ENCODE measurements around the gene GOSR1.
"Not testable (repeated sequence)": the region's sequence is repeated elsewhere in the genome, so short reads cannot be mapped to it uniquely, and the experiment has no call there.

Gene GOSR1

GRCh38 chr17:30547778-30548573 lies 70.8 kb downstream of the GOSR1 start:
- no peak overlapping the region for H2AFZ ChIP-seq (ENCODE audit: low read depth, low read length, severe bottlenecking)
- H3K4me2 ChIP-seq (ENCODE audit: low read depth, low read length, poor library complexity, severe bottlenecking), result no peak overlapping the region
- no peak overlapping the region for H3K9ac ChIP-seq (ENCODE audit: low read length)
- H3K79me2 ChIP-seq (ENCODE audit: insufficient read depth, low read length), result no peaks in the 10 kb centered on the region
- H3F3A ChIP-seq (ENCODE audit: insufficient read depth), result no peaks in the 10 kb centered on the region
- H3K4me3 ChIP-seq (ENCODE audit: insufficient read depth, low read length, poor library complexity, severe bottlenecking), result no peak overlapping the region
- H3K36me3 ChIP-seq (ENCODE audit: low read length), result no peaks in the 10 kb centered on the region
- H3K9me3 ChIP-seq (ENCODE audit: insufficient read depth, low read length), result no peaks in the 10 kb centered on the region
- no peaks in the 10 kb centered on the region for H4K20me1 ChIP-seq (ENCODE audit: low read depth, low read length)
- H3K27ac ChIP-seq (ENCODE audit: low read depth, low read length), result no peak overlapping the region
- no peak for TF ChIP-seq EZH2phosphoT487 (conservative IDR thresholded peaks at IDR 0.05; ENCODE audit: low read length)
- H3K27me3 ChIP-seq (ENCODE audit: low read length), result no peaks in the 10 kb centered on the region
- H3K9me2 ChIP-seq (replicated peaks; ENCODE audit: insufficient read depth, low read length), result no peaks in the 10 kb centered on the region

- not testable (repeated sequence) for H3K27ac ChIP-seq (ENCODE audit: low read depth, low read length); H3K9me2 ChIP-seq (replicated peaks; ENCODE audit: insufficient read depth, low read length); H4K20me1 ChIP-seq (ENCODE audit: low read depth, low read length); H2AFZ ChIP-seq (ENCODE audit: low read depth, low read length, severe bottlenecking); H3K79me2 ChIP-seq (ENCODE audit: insufficient read depth, low read length); H3K4me2 ChIP-seq (ENCODE audit: low read depth, low read length, poor library complexity, severe bottlenecking); H3K27me3 ChIP-seq (ENCODE audit: low read length); H3K4me3 ChIP-seq (ENCODE audit: insufficient read depth, low read length, poor library complexity, severe bottlenecking); H3K36me3 ChIP-seq (ENCODE audit: low read length); H3K9me3 ChIP-seq (ENCODE audit: insufficient read depth, low read length); H3K9ac ChIP-seq (ENCODE audit: low read length); H3F3A ChIP-seq (ENCODE audit: insufficient read depth)
Measured at GRCh38 chr17:30549181-30549580, 72.0 kb downstream of the GOSR1 start.

GRCh38 chr17:30549864-30550511 lies 72.8 kb downstream of the GOSR1 start:
- no peaks in the 10 kb centered on the region for H3K36me3 ChIP-seq (ENCODE audit: low read length)
- no peaks in the 10 kb centered on the region for H3K79me2 ChIP-seq (ENCODE audit: insufficient read depth, low read length)
- H3K4me2 ChIP-seq (ENCODE audit: low read depth, low read length, poor library complexity, severe bottlenecking), result no peak overlapping the region
- H4K20me1 ChIP-seq (ENCODE audit: low read depth, low read length), result no peaks in the 10 kb centered on the region
- no peaks in the 10 kb centered on the region for H3K27me3 ChIP-seq (ENCODE audit: low read length)
- no peak overlapping the region for H3K27ac ChIP-seq (ENCODE audit: low read depth, low read length)
- H3K9ac ChIP-seq (ENCODE audit: low read length), result no peak overlapping the region
- no peak overlapping the region for H3K4me3 ChIP-seq (ENCODE audit: insufficient read depth, low read length, poor library complexity, severe bottlenecking)
- H3K9me3 ChIP-seq (ENCODE audit: insufficient read depth, low read length), result no peaks in the 10 kb centered on the region
- TF ChIP-seq EZH2phosphoT487 (conservative IDR thresholded peaks at IDR 0.05; ENCODE audit: low read length) (no peak), CTCF (IDR thresholded peaks at IDR 0.05; ENCODE audit: insufficient read depth, low read length, poor library complexity, severe bottlenecking) (no peak)
- H3F3A ChIP-seq (ENCODE audit: insufficient read depth), result no peaks in the 10 kb centered on the region
- no peaks in the 10 kb centered on the region for H3K9me2 ChIP-seq (replicated peaks; ENCODE audit: insufficient read depth, low read length)
- H2AFZ ChIP-seq (ENCODE audit: low read depth, low read length, severe bottlenecking), result no peak overlapping the region

- TF ChIP-seq CTCF (IDR thresholded peaks at IDR 0.05; ENCODE audit: insufficient read depth, low read length, poor library complexity, severe bottlenecking) (no peak), EZH2phosphoT487 (conservative IDR thresholded peaks at IDR 0.05; ENCODE audit: low read length) (no peak)
- no peaks in the 10 kb centered on the region for H3K36me3 ChIP-seq (ENCODE audit: low read length)
- no peaks in the 10 kb centered on the region for H3K27me3 ChIP-seq (ENCODE audit: low read length)
- H3K27ac ChIP-seq (ENCODE audit: low read depth, low read length), result no peak overlapping the region
- H3K9me3 ChIP-seq (ENCODE audit: insufficient read depth, low read length), result no peaks in the 10 kb centered on the region
- no peak overlapping the region for H3K9ac ChIP-seq (ENCODE audit: low read length)
- no peak overlapping the region for H3K4me2 ChIP-seq (ENCODE audit: low read depth, low read length, poor library complexity, severe bottlenecking)
- no peak overlapping the region for H2AFZ ChIP-seq (ENCODE audit: low read depth, low read length, severe bottlenecking)
- no peaks in the 10 kb centered on the region for H3K9me2 ChIP-seq (replicated peaks; ENCODE audit: insufficient read depth, low read length)
- H3K4me3 ChIP-seq (ENCODE audit: insufficient read depth, low read length, poor library complexity, severe bottlenecking), result no peak overlapping the region
- no peaks in the 10 kb centered on the region for H3F3A ChIP-seq (ENCODE audit: insufficient read depth)
- H3K79me2 ChIP-seq (ENCODE audit: insufficient read depth, low read length), result no peaks in the 10 kb centered on the region
- H4K20me1 ChIP-seq (ENCODE audit: low read depth, low read length), result no peaks in the 10 kb centered on the region
Measured at GRCh38 chr17:30550512-30551273, 73.5 kb downstream of the GOSR1 start.

- not testable (repeated sequence) for H3F3A ChIP-seq (ENCODE audit: insufficient read depth); H3K36me3 ChIP-seq (ENCODE audit: low read length); H2AFZ ChIP-seq (ENCODE audit: low read depth, low read length, severe bottlenecking); H3K27me3 ChIP-seq (ENCODE audit: low read length); H3K9ac ChIP-seq (ENCODE audit: low read length); H3K9me2 ChIP-seq (replicated peaks; ENCODE audit: insufficient read depth, low read length); H3K27ac ChIP-seq (ENCODE audit: low read depth, low read length); H4K20me1 ChIP-seq (ENCODE audit: low read depth, low read length); H3K4me3 ChIP-seq (ENCODE audit: insufficient read depth, low read length, poor library complexity, severe bottlenecking); H3K4me2 ChIP-seq (ENCODE audit: low read depth, low read length, poor library complexity, severe bottlenecking); H3K79me2 ChIP-seq (ENCODE audit: insufficient read depth, low read length); H3K9me3 ChIP-seq (ENCODE audit: insufficient read depth, low read length)
Measured at GRCh38 chr17:30551274-30551995, 74.2 kb downstream of the GOSR1 start.
